Neuron (in vitro differentiated cells): ENCODE data around the gene MRPL27.
A peak's percentile ranks its signal among the peaks of the same experiment; 100 is the strongest.

Experiments
- H2AFZ ChIP-seq: one replicate; pipeline ENCODE4 v1.6.1; 2013; ENCODE audit warnings: low read depth, mild to moderate bottlenecking, inconsistent platforms, low read length, moderate library complexity
- H3K27me3 ChIP-seq: one replicate; pipeline ENCODE4 v1.6.1; 2013; ENCODE audit warnings: low read length; ENCODE audit not compliant: insufficient read depth
- H3K36me3 ChIP-seq: one replicate; pipeline ENCODE4 v1.6.1; 2013; ENCODE audit warnings: low read length; ENCODE audit not compliant: insufficient read depth
- H3K4me1 ChIP-seq: one replicate; pipeline ENCODE4 v1.6.1; 2013; ENCODE audit warnings: low read length; ENCODE audit not compliant: insufficient read depth
- H3K4me3 ChIP-seq: 2 replicates; pipeline ENCODE4 v1.5.1; 2013; ENCODE audit warnings: mild to moderate bottlenecking, low read length, moderate library complexity
- H3K9me3 ChIP-seq: one replicate; pipeline ENCODE4 v1.6.1; 2013; ENCODE audit warnings: low read length

The MRPL27 gene

GRCh38 chr17:50353600-50354195 is 19.3 kb downstream of the MRPL27 start:
- no peak overlapping the region for H2AFZ ChIP-seq
- H3K27me3 ChIP-seq: no peaks in the 10 kb centered on the region
- no peaks in the 10 kb centered on the region for H3K4me1 ChIP-seq
- no peak overlapping the region for H3K4me3 ChIP-seq
- H3K36me3 ChIP-seq: peaks cover 50% of the 10 kb centered on the region
- no peaks in the 10 kb centered on the region for H3K9me3 ChIP-seq

GRCh38 chr17:50352693-50353599 is 20.0 kb downstream of the MRPL27 start:
- H3K4me1 ChIP-seq: peaks cover 5% of the 10 kb centered on the region
- H3K27me3 ChIP-seq: no peaks in the 10 kb centered on the region
- H3K4me3 ChIP-seq: no peak overlapping the region
- no peaks in the 10 kb centered on the region for H3K9me3 ChIP-seq
- H2AFZ ChIP-seq: no peak overlapping the region
- peaks cover 44% of the 10 kb centered on the region for H3K36me3 ChIP-seq

GRCh38 chr17:50352072-50352692 is 20.8 kb downstream of the MRPL27 start:
- Histone ChIP-seq H2AFZ (no peak overlapping the region), H3K27me3 (no peaks in the 10 kb centered on the region), H3K9me3 (no peaks in the 10 kb centered on the region), H3K4me3 (no peak overlapping the region), H3K4me1 (peaks cover 12% of the 10 kb centered on the region), H3K36me3 (peaks cover 39% of the 10 kb centered on the region)

- Histone ChIP-seq H3K36me3 (peaks cover 26% of the 10 kb centered on the region), H3K9me3 (no peaks in the 10 kb centered on the region), H3K4me1 (peaks cover 17% of the 10 kb centered on the region), H3K27me3 (no peaks in the 10 kb centered on the region), H2AFZ (no peak overlapping the region), H3K4me3 (no peak overlapping the region)
These were observed 22.3 kb downstream of the MRPL27 start for GRCh38 chr17:50350733-50351132.

GRCh38 chr17:50349243-50349600 is 23.8 kb downstream of the MRPL27 start:
- Histone ChIP-seq H3K27me3 (peaks cover 7% of the 10 kb centered on the region), H3K4me1 (peaks cover 24% of the 10 kb centered on the region), H3K4me3 (no peak overlapping the region), H3K9me3 (no peaks in the 10 kb centered on the region), H2AFZ (no peak overlapping the region), H3K36me3 (peaks cover 11% of the 10 kb centered on the region)

GRCh38 chr17:50348522-50349242 is 24.3 kb downstream of the MRPL27 start:
- Histone ChIP-seq H3K36me3 (peaks cover 6% of the 10 kb centered on the region), H3K9me3 (no peaks in the 10 kb centered on the region), H3K4me1 (peaks cover 24% of the 10 kb centered on the region), H3K4me3 (no peak overlapping the region), H3K27me3 (peaks cover 7% of the 10 kb centered on the region), H2AFZ (no peak overlapping the region)

GRCh38 chr17:50347894-50348291 is 25.1 kb downstream of the MRPL27 start:
- Histone ChIP-seq H3K27me3 (peaks cover 7% of the 10 kb centered on the region), H3K4me1 (peaks cover 24% of the 10 kb centered on the region), H3K36me3 (peaks cover 3% of the 10 kb centered on the region), H3K4me3 (peak overlapping the region; percentile 92), H3K9me3 (no peaks in the 10 kb centered on the region), H2AFZ (no peak overlapping the region)

- H3K4me1 ChIP-seq: peaks cover 24% of the 10 kb centered on the region
- H3K27me3 ChIP-seq: peaks cover 7% of the 10 kb centered on the region
- H3K9me3 ChIP-seq: no peaks in the 10 kb centered on the region
- no peak overlapping the region for H2AFZ ChIP-seq
- H3K36me3 ChIP-seq: no peaks in the 10 kb centered on the region
- peak overlapping the region; percentile 92 for H3K4me3 ChIP-seq
These were observed 25.7 kb downstream of the MRPL27 start for GRCh38 chr17:50347117-50347893.

GRCh38 chr17:50346313-50347116 is 26.5 kb downstream of the MRPL27 start:
- H2AFZ ChIP-seq: no peak overlapping the region
- H3K36me3 ChIP-seq: no peaks in the 10 kb centered on the region
- H3K4me1 ChIP-seq: peaks cover 24% of the 10 kb centered on the region
- peak overlapping the region; percentile 92 for H3K4me3 ChIP-seq
- H3K9me3 ChIP-seq: no peaks in the 10 kb centered on the region
- peaks cover 7% of the 10 kb centered on the region for H3K27me3 ChIP-seq

- Histone ChIP-seq H3K9me3 (no peaks in the 10 kb centered on the region), H3K27me3 (peaks cover 7% of the 10 kb centered on the region)
These were observed 27.3 kb downstream of the MRPL27 start, which contains the start of gene XYLT2 for GRCh38 chr17:50345432-50346312. TSS of gene XYLT2 (plus strand) at chr17:50346126. CDS start at chr17:50346141, 15 bp downstream.

GRCh38 chr17:50344731-50345365 is 28.1 kb downstream of the MRPL27 start:
- Histone ChIP-seq H3K4me1 (peaks cover 24% of the 10 kb centered on the region), H3K9me3 (no peaks in the 10 kb centered on the region), H2AFZ (no peak overlapping the region), H3K27me3 (peaks cover 7% of the 10 kb centered on the region), H3K36me3 (no peaks in the 10 kb centered on the region), H3K4me3 (peak overlapping the region; percentile 67)

More at GRCh38 chr17:50345432-50346312, 27.3 kb downstream of the MRPL27 start, which contains the start of gene XYLT2:
- Histone ChIP-seq H2AFZ (peak within 1 kb of the TSS; percentile 80), H3K4me3 (peak within 1 kb of the TSS; percentile 92), H3K4me1 (peaks cover 24% of the 10 kb centered on the region), H3K36me3 (no peaks in the 10 kb centered on the region)
